Smooth muscle cell of the brain vasculature (primary cell): ENCODE data around the gene TBX20.
"Not testable (repeated sequence)": the region's sequence is repeated elsewhere in the genome, so short reads cannot be mapped to it uniquely, and the experiment has no call there.

Source experiments
- DNase-seq: peaks from one replicate; pipeline ENCODE4 v3.0.0-alpha.2; 2012; ENCODE audit warnings: low read depth, low spot score

The TBX20 gene

DNA sequence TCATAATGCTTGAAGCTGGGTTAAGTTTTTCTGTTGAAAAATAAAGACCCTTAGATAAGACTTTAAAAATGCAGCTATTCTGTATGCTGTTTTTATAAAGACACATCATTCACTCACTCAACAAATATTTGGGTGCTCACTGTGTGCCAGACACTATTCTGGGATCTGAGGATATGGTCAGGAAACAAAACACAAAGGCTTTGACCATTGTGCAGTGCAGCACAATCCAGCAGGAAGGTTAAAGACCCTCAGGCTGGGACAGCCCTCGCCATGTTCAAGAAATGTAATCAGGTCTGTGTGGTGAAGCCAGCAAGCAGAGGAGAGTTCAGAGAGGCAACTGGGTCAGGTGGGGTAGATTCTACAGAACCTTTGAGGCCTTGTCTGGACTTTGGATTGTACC, 31.5 kb downstream of the TBX20 start:
- DNase-seq = not testable (repeated sequence)

- not testable (repeated sequence) for DNase-seq
Measured at GRCh38 chr7:35220176-35220575, 33.7 kb downstream of the TBX20 start.

DNA sequence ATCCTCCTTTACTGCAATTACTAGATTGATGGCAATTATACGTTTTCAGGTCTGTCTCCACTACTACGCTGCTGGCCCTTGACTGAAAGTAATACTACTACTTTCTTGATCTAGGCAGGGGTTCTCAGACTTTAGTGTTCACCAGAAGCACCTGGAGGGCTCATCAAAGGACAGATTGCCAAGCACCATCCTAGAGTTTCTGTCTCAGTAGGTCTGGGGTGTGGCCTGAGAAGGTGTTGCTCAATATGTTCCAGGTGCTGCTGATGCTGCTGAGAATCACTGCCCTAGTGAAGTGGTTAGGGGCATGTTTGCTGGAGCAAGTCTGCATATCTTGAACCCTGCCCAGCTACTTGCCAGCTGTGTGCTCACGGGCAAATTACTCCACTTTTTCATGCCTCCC, 37.9 kb downstream of the TBX20 start:
- not testable (repeated sequence) for DNase-seq

DNA sequence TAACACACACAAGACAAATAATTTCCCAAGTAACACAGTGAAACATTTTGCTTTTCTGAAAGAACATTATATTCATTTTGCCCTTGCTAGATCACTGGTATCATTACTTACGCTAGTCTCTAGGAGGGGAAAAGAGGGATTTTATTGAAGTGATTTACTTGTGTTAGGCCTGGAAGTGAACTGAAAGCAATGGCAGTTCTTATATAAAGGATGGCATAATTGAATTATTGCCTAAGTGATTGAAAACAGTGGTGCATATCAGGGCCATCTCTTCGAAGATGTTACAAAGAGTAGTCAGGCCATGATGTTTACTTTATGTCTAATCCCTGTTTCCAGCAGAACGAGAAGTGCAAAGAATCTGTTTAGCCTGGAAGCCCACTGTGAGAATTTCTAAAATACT, 38.8 kb downstream of the TBX20 start:
- not testable (repeated sequence) for DNase-seq

DNA sequence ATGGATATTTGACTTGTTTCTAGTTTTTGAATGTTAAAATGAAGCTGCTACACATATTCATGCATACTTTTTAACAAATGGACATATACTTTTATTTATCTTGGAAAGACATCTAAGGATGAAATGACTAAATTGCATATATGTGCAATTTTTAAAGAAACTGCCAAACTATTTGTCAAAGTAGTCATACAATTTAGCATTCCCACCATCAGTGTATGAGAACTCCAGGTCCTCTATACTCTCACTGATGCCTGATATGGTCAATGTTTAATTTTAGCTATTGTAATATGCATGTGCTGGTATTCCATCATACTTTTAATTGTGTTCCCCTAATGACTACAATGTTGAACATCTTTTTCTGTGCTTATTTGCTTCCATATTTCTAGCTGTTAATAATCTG, 47.0 kb downstream of the TBX20 start:
- DNase-seq = not testable (repeated sequence)

- DNase-seq = not testable (repeated sequence)
Measured at GRCh38 chr7:35204850-35205249, 49.0 kb downstream of the TBX20 start.

GRCh38 chr7:35204031-35204430, 49.9 kb downstream of the TBX20 start:
- DNase-seq = not testable (repeated sequence)

DNA sequence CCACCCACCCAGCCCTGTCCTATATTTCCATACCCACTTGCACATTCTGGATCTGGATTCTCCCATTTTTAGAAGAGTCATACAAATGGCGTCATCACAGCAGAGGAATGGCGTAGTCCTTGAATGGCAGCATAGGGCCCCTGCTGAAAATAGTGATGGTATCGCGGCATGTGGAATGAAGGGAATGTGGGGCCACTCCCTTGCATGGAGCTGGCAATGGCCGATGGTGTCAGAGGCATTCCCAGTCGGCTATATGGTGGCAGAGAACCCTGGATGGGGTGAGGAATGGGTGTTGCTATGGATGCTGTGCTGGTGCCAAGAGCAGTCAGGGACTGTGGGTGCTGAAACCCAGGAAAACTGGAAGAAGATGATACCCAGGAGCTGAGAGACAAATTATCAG, 51.5 kb downstream of the TBX20 start:
- DNase-seq = not testable (repeated sequence)

GRCh38 chr7:35200170-35200569, 53.7 kb downstream of the TBX20 start:
- not testable (repeated sequence) for DNase-seq

DNA sequence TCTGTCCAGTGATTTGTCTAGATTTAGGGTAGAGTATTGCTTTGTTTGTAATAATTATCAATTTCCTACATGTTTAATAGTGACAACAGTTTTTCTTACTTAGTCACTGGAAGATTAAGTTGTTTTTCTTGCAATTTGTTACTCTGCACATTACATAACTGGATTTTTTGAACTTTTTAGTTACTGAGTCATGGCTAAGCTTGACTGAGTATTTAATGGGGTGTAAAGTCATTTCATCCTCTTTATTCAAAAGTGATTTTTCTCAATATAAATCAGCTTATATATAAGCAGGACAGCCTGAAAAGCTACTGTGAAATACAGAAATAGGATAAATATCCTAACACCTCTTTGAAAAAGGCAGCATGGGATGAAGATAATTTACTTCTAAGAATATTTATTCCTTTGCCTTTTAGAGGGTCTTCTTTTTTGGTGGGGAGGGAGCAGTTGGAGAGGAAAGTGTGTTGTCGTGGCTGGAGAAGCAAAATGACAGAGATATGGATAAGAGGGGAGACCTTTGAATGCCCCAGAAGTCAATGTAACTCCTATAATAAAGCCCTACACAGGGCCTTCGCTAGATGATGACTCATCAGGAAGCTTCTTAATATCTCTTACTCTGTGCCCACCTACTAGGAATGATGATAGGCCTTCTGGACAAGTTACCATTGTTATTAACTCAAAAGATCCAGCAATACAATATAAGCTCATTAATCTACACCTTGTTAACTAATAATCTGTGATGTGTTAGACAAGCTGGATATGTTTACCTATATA, 55.3 kb downstream of the TBX20 start:
- not testable (repeated sequence) for DNase-seq

DNA sequence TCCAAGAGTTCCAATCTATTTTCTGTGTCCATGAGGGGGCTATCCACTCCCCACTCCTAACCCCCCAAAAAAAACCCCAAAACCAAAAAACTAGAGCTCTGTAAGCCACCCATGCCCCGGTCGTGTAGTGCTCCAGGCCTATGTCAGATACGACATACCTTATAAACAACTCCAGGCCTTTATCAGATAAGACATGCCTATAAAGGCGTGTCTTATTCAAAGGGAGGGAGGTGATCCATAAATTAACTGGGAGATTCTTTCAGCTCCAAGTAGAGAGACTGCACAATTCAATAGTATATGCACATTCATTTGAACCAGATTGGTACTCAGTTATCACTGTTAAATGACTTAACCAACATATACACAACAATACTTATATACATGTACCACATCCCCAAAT, 62.3 kb downstream of the TBX20 start:
- not testable (repeated sequence) for DNase-seq

DNA sequence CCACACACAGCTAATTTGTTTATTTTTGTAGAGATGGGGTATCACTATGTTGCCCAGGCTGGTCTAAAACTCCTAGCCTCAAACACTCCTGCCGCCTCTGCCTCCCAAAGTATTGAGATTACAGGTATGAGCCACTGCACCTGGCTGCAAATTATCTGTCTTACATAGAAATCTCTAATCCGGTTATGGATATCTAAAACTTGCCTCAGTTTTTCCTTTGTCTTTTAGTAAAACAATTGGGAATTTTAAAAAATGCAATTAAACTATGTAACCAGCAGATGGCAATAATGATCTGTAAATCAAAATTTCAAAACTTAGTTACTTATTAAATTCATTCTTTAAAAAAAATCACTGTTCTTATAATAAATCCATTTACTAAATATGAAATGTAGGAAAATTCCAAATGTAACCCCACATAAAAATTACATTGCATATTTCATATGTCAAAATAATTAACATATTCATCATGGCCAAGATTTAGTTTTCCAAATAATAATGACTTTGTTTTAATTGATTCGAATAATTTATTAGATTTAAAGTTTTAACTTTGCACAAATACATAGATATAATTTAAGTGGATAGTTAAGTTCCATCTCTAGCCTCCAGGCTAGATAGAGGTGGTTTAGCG, 63.6 kb downstream of the TBX20 start:
- not testable (repeated sequence) for DNase-seq

DNA sequence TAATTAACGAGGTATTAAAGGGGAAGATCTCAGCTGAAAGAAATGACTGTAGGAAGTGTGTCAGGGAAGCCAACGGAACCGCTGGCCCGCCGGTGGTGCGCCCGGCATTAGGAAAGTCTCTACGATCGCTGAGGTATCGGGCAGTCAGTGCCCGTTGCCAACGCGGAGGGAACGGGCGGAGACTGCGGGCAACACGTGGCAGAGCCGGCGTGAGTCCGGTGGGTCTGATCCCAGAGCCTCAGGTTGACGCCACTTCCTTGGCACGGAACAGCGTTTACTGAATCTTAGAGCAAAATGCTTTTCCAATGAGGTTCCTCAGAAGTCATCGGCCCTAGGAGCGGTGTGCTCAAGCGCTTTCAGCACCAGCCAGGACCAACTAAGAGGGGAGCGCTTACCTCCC, 67.1 kb downstream of the TBX20 start:
- not testable (repeated sequence) for DNase-seq

GRCh38 chr7:35185908-35186731, 67.8 kb downstream of the TBX20 start:
- no peak for DNase-seq

DNA sequence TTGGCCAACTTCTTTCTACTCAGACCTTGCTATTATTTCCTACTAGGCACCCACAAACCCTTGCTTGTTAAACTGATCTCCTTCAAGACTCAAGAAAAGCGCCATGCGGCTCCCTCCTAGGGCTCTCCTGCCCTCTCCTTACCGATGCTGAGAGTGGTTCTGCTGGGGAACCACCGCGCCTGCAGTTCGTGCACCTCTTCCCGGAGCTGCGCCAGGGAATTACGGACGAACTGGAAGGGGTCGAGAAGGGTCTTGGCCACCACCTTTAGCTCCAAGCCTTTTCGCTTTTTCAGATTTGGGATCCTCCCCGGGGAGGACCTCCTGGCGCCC, 68.4 kb downstream of the TBX20 start:
- not testable (repeated sequence) for DNase-seq

DNA sequence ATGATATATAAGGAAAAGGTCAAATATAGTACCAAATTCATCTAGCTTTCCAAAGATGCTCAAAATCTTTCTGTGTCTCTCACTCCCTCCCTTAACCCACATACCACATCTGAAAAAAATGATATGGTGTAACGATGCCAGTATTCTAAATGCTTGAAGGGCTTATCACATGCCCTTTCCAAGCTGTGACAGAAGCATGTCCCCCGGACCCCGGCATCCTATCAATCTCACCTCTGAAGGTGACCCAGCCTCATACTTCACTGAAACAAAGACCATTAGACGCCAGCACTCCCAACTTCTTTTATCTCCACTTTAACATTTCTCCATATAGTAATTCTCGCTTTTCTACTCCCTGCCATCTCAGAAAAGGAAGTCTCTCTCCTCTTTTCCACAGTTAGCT, 68.9 kb downstream of the TBX20 start:
- DNase-seq = not testable (repeated sequence)

GRCh38 chr7:35183873-35184503, 69.9 kb downstream of the TBX20 start:
- DNase-seq = not testable (repeated sequence)

DNA sequence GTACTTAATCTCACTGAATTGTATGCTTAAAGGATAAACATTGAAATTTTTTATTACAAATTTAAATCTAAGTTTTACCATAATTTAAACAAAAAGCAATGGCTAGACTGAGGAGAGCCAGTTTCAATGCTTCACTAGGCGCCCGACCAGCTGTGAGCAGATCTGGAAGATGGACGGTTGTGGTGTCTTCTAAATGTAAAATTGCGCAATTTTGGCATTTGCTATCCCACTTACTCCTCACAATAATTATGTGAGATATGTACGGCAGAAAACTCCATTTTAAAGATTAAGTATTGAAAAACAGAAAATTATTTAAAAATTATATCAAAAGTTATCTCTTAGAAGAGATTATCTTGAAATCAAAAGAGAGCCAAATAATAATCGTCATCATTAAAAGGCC, 73.2 kb downstream of the TBX20 start:
- not testable (repeated sequence) for DNase-seq

DNA sequence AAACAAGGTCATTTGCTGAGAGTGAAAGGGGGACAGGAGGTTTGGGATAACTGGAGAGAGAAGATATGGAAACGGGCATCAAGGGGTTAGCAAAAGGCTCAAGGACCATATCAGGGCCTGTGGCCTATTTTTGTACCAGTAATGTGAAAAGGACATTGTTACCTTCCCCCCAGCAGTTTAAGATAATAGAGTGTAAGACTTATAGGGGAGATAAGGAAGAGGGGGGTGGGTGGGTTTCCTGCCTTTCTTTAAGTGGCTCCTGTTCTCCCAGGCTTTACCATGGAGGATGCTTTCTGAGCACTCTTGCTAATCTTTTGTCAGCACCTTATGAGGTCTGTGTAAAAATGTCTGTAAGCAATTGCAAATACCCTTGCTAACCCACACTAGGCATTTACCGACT, 80.7 kb downstream of the TBX20 start:
- DNase-seq = not testable (repeated sequence)

GRCh38 chr7:35172131-35172530, 81.8 kb downstream of the TBX20 start:
- not testable (repeated sequence) for DNase-seq

DNA sequence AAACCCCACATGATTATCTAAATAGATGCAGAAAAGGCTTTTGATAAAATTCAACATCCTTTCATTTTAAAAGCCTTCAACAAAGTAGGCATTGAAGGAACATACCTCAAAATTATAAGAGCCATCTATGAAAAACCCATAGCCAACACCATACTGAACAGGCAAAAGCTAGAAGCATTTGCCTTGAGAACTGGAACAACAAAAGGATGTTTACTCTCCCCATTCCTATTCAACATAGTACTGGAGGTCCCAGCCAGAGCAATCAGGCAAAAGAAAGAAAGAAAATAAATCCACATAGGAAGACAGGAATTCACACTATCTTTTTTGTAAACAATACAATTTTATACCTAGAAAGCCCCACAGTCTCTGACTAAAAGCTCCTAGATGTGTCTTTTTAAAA, 86.2 kb downstream of the TBX20 start:
- not testable (repeated sequence) for DNase-seq

DNA sequence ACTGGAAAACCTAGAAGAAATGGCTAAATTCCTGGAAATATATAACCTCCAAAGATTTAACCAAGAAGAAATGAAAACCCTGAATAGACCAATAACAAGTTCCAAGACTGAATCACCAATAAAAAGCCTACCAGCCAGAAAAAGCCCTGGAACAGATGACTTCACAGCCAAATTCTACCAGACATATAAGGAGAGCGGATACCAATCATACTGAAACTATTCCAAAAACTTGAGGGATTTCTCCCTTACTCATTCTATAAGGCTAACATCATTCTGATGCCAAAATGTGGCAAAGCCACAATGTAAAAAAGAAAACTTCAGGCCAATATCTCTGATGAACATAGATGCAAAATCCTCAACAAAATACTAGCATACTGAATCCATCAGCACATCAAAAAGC, 86.7 kb downstream of the TBX20 start:
- not testable (repeated sequence) for DNase-seq
